ENCODE results near the gene FOXO6.
"Not testable (repeated sequence)": the region's sequence is repeated elsewhere in the genome, so short reads cannot be mapped to it uniquely, and the experiment has no call there.

Gene FOXO6

DNA sequence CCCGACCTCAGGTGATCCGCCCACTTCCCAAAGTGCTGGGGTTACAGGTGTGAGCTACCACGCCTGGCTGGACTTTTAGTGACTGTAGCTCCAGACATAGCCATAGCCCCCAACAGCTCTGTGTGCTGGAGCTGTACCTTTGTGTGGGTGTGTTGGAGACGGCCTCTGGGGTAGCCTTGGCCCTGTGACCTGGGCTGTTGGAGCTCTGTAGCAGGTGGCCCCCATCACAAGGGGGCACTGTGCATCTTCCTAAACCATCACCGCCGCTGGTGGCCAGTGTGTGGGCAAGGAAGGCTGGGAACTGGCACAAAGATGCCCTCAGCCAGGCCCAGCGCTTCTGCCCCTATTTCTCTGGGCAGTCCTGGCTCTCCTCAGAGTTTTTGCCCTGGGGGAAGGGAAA is 38.4 kb upstream of the FOXO6 start:
- H3K27ac Mint-ChIP-seq: no peak overlapping the region
- no peaks in the 10 kb centered on the region for H3K27me3 Mint-ChIP-seq (ENCODE audit: low read depth)
- H3K9me3 Mint-ChIP-seq: no peaks in the 10 kb centered on the region
- no peaks in the 10 kb centered on the region for H3K36me3 Mint-ChIP-seq (ENCODE audit: low read depth)
- no peaks in the 10 kb centered on the region for H3K4me1 Mint-ChIP-seq (ENCODE audit: low read depth)
- H3K4me3 Mint-ChIP-seq: no peak overlapping the region

GRCh38 chr1:41323243-41323642 is 38.0 kb upstream of the FOXO6 start:
- H3K9me3 Mint-ChIP-seq: no peaks in the 10 kb centered on the region
- H3K27me3 Mint-ChIP-seq (ENCODE audit: low read depth): no peaks in the 10 kb centered on the region
- H3K36me3 Mint-ChIP-seq (ENCODE audit: low read depth): no peaks in the 10 kb centered on the region

DNA sequence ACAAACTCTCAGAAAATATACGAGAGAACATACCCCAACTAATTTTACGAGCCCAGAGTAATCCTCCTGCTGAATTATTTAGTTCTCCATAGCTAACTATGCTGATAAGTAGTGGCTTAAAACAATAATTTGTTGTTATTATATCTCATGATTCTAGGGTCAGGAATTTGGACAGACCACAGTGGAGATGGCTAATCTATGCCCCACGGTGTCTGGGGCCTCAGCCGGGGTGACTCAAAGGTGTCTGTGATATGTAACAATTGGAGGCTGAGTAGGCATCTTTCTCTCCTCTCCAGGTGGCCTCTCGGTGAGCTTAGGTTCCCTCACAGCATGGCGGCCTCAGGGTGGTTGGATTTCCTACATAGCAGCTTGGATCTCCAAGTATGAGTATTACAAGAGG is 35.4 kb upstream of the FOXO6 start:
- Mint-ChIP-seq H3K4me3 (no peak overlapping the region), H3K27ac (no peak overlapping the region), H3K27me3 (ENCODE audit: low read depth) (no peaks in the 10 kb centered on the region), H3K4me1 (ENCODE audit: low read depth) (no peaks in the 10 kb centered on the region), H3K9me3 (no peaks in the 10 kb centered on the region), H3K36me3 (ENCODE audit: low read depth) (no peaks in the 10 kb centered on the region)

More at GRCh38 chr1:41323243-41323642, 38.0 kb upstream of the FOXO6 start:
- Mint-ChIP-seq H3K27ac (no peak overlapping the region), H3K4me3 (no peak overlapping the region), H3K4me1 (ENCODE audit: low read depth) (no peaks in the 10 kb centered on the region)

- H3K4me3 Mint-ChIP-seq: no peak overlapping the region
- H3K27me3 Mint-ChIP-seq (ENCODE audit: low read depth): no peaks in the 10 kb centered on the region
- no peaks in the 10 kb centered on the region for H3K4me1 Mint-ChIP-seq (ENCODE audit: low read depth)
- no peak overlapping the region for H3K27ac Mint-ChIP-seq
- no peaks in the 10 kb centered on the region for H3K9me3 Mint-ChIP-seq
- no peaks in the 10 kb centered on the region for H3K36me3 Mint-ChIP-seq (ENCODE audit: low read depth)
Measured at GRCh38 chr1:41327383-41327999, 33.7 kb upstream of the FOXO6 start.

GRCh38 chr1:41328001-41328615 is 33.1 kb upstream of the FOXO6 start:
- Mint-ChIP-seq H3K27me3 (ENCODE audit: low read depth) (no peaks in the 10 kb centered on the region), H3K4me3 (no peak overlapping the region), H3K27ac (no peak overlapping the region), H3K36me3 (ENCODE audit: low read depth) (no peaks in the 10 kb centered on the region), H3K4me1 (ENCODE audit: low read depth) (peaks cover 2% of the 10 kb centered on the region), H3K9me3 (no peaks in the 10 kb centered on the region)

DNA sequence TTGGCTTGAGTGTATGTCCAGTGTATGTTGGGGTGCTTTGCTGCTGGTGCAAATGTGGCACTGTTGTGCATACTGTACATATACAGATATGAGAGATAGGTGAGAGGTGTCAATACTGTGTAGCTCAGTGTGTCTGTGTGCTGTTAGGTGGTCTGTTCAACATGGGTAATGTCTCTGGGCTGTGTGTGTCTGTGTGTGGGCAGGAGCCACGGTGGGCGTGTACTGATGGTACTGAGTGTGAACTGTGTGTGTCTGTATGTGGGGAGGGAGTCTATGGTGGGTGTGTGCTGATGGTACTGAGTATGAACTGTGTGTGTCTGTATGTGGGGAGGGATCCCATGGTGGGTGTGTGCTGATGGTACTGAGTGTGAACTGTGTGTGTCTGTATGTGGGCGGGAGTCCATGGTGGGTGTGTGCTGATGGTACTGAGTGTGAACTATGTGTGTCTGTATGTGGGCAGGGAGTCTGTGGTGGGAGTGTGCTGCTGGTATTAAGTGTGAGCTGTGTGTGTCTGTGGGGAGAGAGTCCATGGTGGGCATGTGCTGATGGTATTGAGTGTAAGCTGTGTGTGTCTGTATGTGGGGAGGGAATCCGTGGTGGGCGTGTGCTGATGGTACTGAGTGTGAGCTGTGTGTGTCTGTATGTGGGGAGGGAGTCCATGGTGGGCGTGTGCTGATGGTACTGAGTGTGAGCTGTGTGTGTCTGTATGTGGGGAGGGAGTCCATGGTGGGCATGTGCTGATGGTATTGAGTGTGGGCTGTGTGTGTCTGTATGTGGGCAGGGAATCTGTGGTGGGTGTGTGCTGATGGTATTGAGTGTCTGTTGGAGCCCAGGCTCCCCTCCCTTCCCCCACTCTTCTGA is 32.2 kb upstream of the FOXO6 start:
- Mint-ChIP-seq H3K36me3 (ENCODE audit: low read depth) (no peaks in the 10 kb centered on the region), H3K4me1 (ENCODE audit: low read depth) (peaks cover 4% of the 10 kb centered on the region), H3K9me3 (no peaks in the 10 kb centered on the region), H3K27ac (no peak overlapping the region), H3K27me3 (ENCODE audit: low read depth) (no peaks in the 10 kb centered on the region), H3K4me3 (no peak overlapping the region)

DNA sequence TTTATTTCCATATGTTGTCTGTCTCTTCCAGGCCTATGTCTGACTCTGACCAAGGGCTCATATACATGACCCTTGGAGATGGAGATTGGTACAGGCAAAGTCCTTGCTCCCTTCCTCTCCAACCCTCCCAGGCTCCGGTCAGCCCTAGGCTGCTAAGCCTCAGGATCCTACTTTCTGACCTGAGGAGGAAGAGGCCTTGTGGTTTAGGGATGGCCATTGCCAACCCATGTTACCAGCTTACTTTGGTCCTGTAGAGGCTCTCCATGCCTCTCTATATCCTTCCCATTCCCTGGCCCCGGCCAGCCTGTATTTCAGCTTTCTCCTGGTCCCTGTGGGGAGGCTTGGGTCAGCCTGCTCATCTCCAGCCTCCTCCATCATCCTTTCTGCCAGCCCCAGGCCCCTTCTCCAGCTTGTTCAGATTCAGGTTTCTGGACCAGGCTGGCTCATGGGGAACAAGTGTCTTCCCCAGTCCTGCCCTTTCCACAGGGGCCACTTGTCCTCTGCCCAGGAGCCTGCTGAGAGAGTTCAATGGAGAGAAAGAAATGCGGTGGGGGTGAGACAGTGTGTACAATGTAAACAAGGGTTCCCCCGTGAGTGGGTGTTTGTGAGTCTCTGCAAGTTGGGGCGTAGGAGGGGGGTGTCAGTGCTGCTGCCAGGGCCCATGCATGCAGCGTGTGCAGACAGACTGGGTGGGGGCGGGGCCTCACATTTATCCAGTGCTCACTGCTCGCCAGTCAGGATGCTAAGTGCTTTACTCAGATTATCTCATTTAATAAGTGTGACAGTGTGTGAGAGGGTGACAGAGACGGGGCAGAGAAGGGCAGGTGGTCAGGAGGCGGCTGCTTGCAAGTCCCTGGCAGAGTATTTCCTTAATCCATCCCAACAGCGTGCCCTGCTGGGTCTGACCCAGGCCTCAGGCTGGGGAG is 31.3 kb upstream of the FOXO6 start:
- no peaks in the 10 kb centered on the region for H3K9me3 Mint-ChIP-seq
- H3K4me3 Mint-ChIP-seq: no peak overlapping the region
- no peaks in the 10 kb centered on the region for H3K36me3 Mint-ChIP-seq (ENCODE audit: low read depth)

DNA sequence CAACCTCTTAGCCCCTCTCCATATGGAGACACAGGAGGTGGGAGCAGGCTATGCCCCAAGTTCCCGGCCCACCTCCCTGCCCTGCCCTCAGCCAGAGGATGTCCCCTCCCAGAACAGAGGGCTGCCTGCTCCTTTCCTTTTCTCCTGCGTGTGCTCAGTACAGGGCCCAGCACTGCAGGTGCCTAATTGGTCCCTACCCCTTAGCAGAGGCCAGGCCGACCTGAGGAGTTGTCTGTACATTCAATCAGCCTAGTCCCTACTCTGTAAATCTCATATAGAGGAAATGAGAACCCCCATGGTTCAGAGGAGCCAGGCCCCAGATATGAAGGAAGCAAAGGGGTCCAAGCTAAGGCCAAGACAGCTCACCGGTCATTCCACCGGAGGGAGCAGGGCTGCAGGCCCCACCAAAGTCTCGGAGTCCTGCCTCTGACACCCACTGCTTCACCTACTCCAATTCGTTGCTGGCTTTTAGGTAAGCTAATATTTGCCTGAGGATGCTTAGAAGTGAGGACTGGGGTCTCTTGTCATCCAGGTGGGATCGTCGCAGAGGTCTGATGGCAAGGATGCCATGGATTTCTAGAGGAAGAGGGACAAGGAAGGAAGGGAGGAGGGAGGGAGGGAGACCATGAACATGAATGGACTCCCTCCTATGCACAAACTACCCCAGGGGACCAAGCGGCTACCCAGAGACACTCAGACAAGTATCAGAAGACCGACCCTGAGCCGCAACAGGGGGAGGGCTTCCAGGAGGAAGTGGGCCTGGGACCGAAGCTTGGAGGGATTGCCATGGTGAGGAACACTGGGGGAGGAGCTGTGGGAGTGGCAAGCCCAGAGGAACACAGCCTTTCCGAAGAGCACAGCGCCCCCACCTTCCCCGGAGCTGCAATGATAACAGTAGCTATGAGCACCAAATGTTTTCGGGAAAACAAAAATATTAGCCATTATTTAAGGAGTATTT is 30.4 kb upstream of the FOXO6 start:
- no peaks in the 10 kb centered on the region for H3K36me3 Mint-ChIP-seq (ENCODE audit: low read depth)
- peaks cover 4% of the 10 kb centered on the region for H3K4me1 Mint-ChIP-seq (ENCODE audit: low read depth)
- no peak overlapping the region for H3K27ac Mint-ChIP-seq
- H3K4me3 Mint-ChIP-seq: no peak overlapping the region
- no peaks in the 10 kb centered on the region for H3K9me3 Mint-ChIP-seq
- peaks cover 5% of the 10 kb centered on the region for H3K27me3 Mint-ChIP-seq (ENCODE audit: low read depth)

More for the DNA sequence above, 31.3 kb upstream of the FOXO6 start:
- H3K27me3 Mint-ChIP-seq (ENCODE audit: low read depth): no peaks in the 10 kb centered on the region
- H3K27ac Mint-ChIP-seq: no peak overlapping the region
- H3K4me1 Mint-ChIP-seq (ENCODE audit: low read depth): peaks cover 4% of the 10 kb centered on the region

DNA sequence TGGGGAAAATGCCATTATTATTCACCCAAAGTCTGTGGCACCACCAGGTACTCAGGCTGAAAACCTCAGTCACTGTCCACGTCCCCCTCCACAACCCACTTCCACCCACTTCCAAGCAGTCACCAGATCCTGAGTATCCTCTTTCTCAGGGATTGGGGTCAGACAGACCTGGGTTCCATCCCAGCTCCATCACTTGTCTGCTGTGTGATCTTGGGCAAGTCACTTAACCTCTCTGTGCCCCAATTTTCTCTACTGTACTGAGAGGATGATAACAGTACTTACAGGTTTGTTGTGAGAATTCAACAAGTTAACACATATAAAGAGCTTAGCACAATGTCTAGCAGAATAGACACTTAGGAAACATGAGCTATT is 29.7 kb upstream of the FOXO6 start:
- Mint-ChIP-seq H3K9me3 (no peaks in the 10 kb centered on the region), H3K4me3 (no peak overlapping the region), H3K4me1 (ENCODE audit: low read depth) (peaks cover 4% of the 10 kb centered on the region), H3K27me3 (ENCODE audit: low read depth) (peaks cover 10% of the 10 kb centered on the region), H3K27ac (no peak overlapping the region), H3K36me3 (ENCODE audit: low read depth) (no peaks in the 10 kb centered on the region)

DNA sequence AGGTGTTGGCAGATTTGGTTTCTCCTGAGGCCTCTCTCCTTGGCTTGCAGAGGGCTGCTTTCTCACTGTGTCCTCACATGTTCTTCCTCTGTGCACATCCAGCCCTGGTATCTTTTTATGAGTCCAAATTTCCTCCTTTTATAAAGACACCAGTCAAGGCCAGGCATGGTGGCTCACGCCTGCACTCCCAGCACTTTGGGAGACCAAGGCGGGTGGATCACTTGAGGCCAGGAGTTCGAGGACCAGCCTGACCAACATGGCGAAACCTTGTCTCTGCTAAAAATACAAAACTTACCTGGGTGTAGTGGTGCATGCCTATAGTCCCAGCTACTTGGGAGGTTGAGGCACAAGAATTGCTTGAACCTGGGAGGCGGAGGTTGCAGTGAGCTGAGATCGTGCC is 29.1 kb upstream of the FOXO6 start:
- not testable (repeated sequence) for H3K36me3 Mint-ChIP-seq (ENCODE audit: low read depth); H3K4me1 Mint-ChIP-seq (ENCODE audit: low read depth); H3K9me3 Mint-ChIP-seq

GRCh38 chr1:41333146-41333784 is 28.0 kb upstream of the FOXO6 start:
- Mint-ChIP-seq H3K27ac (no peak overlapping the region), H3K36me3 (ENCODE audit: low read depth) (no peaks in the 10 kb centered on the region), H3K4me1 (ENCODE audit: low read depth) (peaks cover 4% of the 10 kb centered on the region), H3K4me3 (no peak overlapping the region), H3K27me3 (ENCODE audit: low read depth) (peaks cover 20% of the 10 kb centered on the region), H3K9me3 (no peaks in the 10 kb centered on the region)

More for the DNA sequence above, 29.1 kb upstream of the FOXO6 start:
- peaks cover 13% of the 10 kb centered on the region for H3K27me3 Mint-ChIP-seq (ENCODE audit: low read depth)
- H3K27ac Mint-ChIP-seq, H3K4me3 Mint-ChIP-seq: not testable (repeated sequence)

DNA sequence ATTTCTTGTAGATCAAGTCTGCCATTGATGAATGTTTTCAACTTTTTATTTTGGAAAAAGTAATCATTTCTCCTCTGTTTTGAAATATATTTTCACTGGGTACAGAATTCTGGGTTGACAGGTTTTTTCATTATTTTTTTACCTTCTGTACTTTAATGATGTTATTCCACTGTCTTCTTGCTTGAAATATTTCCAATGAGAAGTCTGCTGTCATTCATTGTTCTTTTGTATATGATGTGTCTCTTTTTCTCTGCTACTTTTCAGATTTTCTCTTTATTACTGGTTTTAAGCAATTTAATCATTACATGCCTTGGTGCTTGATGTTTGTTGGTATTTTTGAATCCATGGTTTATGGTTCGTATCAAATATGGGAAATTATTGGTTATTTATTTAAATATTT is 22.4 kb upstream of the FOXO6 start:
- Mint-ChIP-seq H3K36me3 (ENCODE audit: low read depth) (no peaks in the 10 kb centered on the region), H3K27me3 (ENCODE audit: low read depth) (peaks cover 42% of the 10 kb centered on the region), H3K27ac (no peak overlapping the region)

More for the DNA sequence above, 22.4 kb upstream of the FOXO6 start:
- Mint-ChIP-seq H3K9me3 (peaks cover 3% of the 10 kb centered on the region), H3K4me3 (no peak overlapping the region), H3K4me1 (ENCODE audit: low read depth) (peaks cover under 1% of the 10 kb centered on the region)
